ENCODE data around the gene RPN2.

RPN2 gene

GRCh38 chr20:37165031-37165430, 14.1 kb upstream of the RPN2 start:
- no peak for DNase-seq (ENCODE audit: low read depth, low spot score)
- Histone ChIP-seq H3K36me3 (ENCODE audit: insufficient read depth, low read length) (no peaks in the 10 kb centered on the region), H3K9ac (ENCODE audit: insufficient read length) (no peak overlapping the region), H3K27ac (no peak overlapping the region), H3K9me3 (ENCODE audit: low read depth, low read length) (no peaks in the 10 kb centered on the region), H3K4me3 (no peak overlapping the region)
- TF ChIP-seq EZH2 (IDR thresholded peaks at IDR 0.05) (no peak), POLR2AphosphoS5 (IDR thresholded peaks at IDR 0.05; ENCODE audit: borderline replicate concordance, low read depth, low read length) (no peak), FOXP2 (optimal IDR thresholded peaks at IDR 0.05; ENCODE audit: control extremely low read depth, extremely low read length, insufficient read depth) (no peak)

DNA sequence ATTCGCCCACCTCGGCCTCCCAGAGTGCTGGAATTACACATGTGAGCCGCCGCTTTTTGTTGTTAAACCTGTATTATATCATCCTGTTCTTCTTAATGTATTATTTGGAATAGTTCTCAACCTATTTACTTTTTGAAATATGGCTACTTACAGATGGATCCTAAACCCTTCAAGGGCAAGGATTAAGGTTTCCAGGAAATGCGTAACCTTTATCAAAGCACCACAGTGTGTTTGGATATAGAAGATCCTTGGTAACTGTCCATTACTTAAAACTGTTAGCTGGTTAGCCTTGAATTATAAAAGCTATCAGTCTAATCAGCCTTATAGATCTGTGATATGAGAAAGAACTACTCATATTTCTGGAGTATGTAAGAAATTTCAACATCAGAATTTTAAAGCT, 12.3 kb upstream of the RPN2 start:
- no peaks in the 10 kb centered on the region for H3K36me3 ChIP-seq (ENCODE audit: insufficient read depth, low read length)
- H3K27ac ChIP-seq: no peak overlapping the region
- H3K9ac ChIP-seq (ENCODE audit: insufficient read length): no peak overlapping the region
- no peak overlapping the region for H3K4me3 ChIP-seq
- H3K9me3 ChIP-seq (ENCODE audit: low read depth, low read length): no peaks in the 10 kb centered on the region
- no peak for DNase-seq (ENCODE audit: low read depth, low spot score)
- TF ChIP-seq EZH2 (IDR thresholded peaks at IDR 0.05): no peak
- TF ChIP-seq FOXP2 (optimal IDR thresholded peaks at IDR 0.05; ENCODE audit: control extremely low read depth, extremely low read length, insufficient read depth): no peak

GRCh38 chr20:37172836-37173235, 6.3 kb upstream of the RPN2 start:
- no peak overlapping the region for H3K4me3 ChIP-seq
- H3K27ac ChIP-seq: no peak overlapping the region
- no peaks in the 10 kb centered on the region for H3K9me3 ChIP-seq (ENCODE audit: low read depth, low read length)
- H3K9ac ChIP-seq (ENCODE audit: insufficient read length): no peak overlapping the region
- no peaks in the 10 kb centered on the region for H3K36me3 ChIP-seq (ENCODE audit: insufficient read depth, low read length)
- DNase-seq (ENCODE audit: low read depth, low spot score): no peak
- no peak for TF ChIP-seq FOXP2 (optimal IDR thresholded peaks at IDR 0.05; ENCODE audit: control extremely low read depth, extremely low read length, insufficient read depth)
- TF ChIP-seq POLR2AphosphoS5 (IDR thresholded peaks at IDR 0.05; ENCODE audit: borderline replicate concordance, low read depth, low read length): no peak
- no peak for TF ChIP-seq EZH2 (IDR thresholded peaks at IDR 0.05)

- H3K27ac ChIP-seq: peak overlapping the region; percentile 94
- peak overlapping the region; percentile 99 for H3K9ac ChIP-seq (ENCODE audit: insufficient read length)
- no peak for TF ChIP-seq FOXP2 (optimal IDR thresholded peaks at IDR 0.05; ENCODE audit: control extremely low read depth, extremely low read length, insufficient read depth)
- no peak for TF ChIP-seq POLR2AphosphoS5 (IDR thresholded peaks at IDR 0.05; ENCODE audit: borderline replicate concordance, low read depth, low read length)
- no peak for TF ChIP-seq EZH2 (IDR thresholded peaks at IDR 0.05)
- H3K36me3 ChIP-seq (ENCODE audit: insufficient read depth, low read length): peaks cover 28% of the 10 kb centered on the region
- DNase-seq (ENCODE audit: low read depth, low spot score): no peak
- peak overlapping the region; percentile 97 for H3K4me3 ChIP-seq
- no peaks in the 10 kb centered on the region for H3K9me3 ChIP-seq (ENCODE audit: low read depth, low read length)
Measured at GRCh38 chr20:37179683-37180524, 774 bp downstream of the RPN2 start.

DNA sequence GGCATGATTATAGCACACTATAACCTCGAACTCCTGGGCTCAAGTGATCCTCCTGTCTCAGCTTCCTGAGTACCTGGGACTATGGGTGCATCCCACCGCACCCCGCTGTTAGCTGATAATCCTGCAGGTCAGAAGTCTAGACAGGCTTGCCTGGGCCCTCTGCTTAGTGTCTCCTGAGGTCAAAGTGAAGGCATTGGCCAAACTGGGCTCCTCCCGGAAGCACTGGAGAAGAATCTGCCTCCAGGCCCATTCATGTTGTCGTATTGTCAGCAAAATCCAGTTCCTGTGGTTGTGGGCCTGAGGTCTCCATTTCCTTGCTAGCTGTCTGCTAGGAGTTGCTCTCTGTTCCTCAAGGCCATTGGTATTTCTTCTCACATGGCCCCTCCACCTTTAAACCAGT, 6.6 kb downstream of the RPN2 start:
- H3K36me3 ChIP-seq (ENCODE audit: insufficient read depth, low read length): peaks cover 78% of the 10 kb centered on the region
- no peak overlapping the region for H3K9ac ChIP-seq (ENCODE audit: insufficient read length)
- H3K27ac ChIP-seq: no peak overlapping the region; the same call in 1 of the 2 replicates
- DNase-seq (ENCODE audit: low read depth, low spot score): no peak
- H3K9me3 ChIP-seq (ENCODE audit: low read depth, low read length): no peaks in the 10 kb centered on the region
- TF ChIP-seq FOXP2 (optimal IDR thresholded peaks at IDR 0.05; ENCODE audit: control extremely low read depth, extremely low read length, insufficient read depth) (no peak), POLR2AphosphoS5 (IDR thresholded peaks at IDR 0.05; ENCODE audit: borderline replicate concordance, low read depth, low read length) (no peak), EZH2 (IDR thresholded peaks at IDR 0.05) (no peak)
- H3K4me3 ChIP-seq: no peak overlapping the region

- Histone ChIP-seq H3K9me3 (ENCODE audit: low read depth, low read length) (no peaks in the 10 kb centered on the region), H3K4me3 (no peak overlapping the region), H3K36me3 (ENCODE audit: insufficient read depth, low read length) (peaks cover 76% of the 10 kb centered on the region), H3K27ac (no peak overlapping the region), H3K9ac (ENCODE audit: insufficient read length) (no peak overlapping the region)
- TF ChIP-seq FOXP2 (optimal IDR thresholded peaks at IDR 0.05; ENCODE audit: control extremely low read depth, extremely low read length, insufficient read depth) (no peak), EZH2 (IDR thresholded peaks at IDR 0.05) (no peak), POLR2AphosphoS5 (IDR thresholded peaks at IDR 0.05; ENCODE audit: borderline replicate concordance, low read depth, low read length) (no peak)
- DNase-seq (ENCODE audit: low read depth, low spot score): no peak
Measured at GRCh38 chr20:37188787-37189186, 9.7 kb downstream of the RPN2 start.

DNA sequence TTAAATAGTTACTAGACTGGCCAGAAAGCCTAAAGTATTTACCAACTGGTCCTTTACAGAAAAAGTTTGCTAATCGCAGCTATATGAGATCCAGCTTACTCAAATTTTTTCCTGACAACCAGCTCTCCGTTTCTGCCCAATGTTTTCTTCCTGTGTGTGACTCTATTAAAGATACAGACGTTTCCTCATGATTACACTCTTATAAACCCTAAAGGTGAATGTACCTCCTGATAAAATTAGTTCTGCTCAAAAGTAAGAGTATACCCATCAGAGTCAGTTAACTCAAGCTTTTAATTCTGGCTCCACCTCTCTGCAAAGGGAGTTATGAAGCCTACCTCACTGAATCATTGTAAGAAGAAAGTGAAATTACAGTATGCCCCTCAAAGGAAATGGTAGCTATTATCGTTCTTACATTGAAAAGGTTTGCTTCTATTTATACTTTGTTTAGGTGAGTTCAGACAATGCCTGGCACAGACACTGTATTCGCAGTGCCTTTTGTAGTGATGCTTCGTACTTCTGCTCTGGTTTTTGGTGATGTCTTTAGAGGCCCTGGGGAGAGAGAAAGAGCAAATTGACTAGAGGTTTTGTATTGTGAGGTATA, 10.4 kb downstream of the RPN2 start:
- H3K36me3 ChIP-seq (ENCODE audit: insufficient read depth, low read length): peaks cover 71% of the 10 kb centered on the region
- H3K4me3 ChIP-seq: no peak overlapping the region
- no peaks in the 10 kb centered on the region for H3K9me3 ChIP-seq (ENCODE audit: low read depth, low read length)
- H3K9ac ChIP-seq (ENCODE audit: insufficient read length): no peak overlapping the region
- no peak for TF ChIP-seq FOXP2 (optimal IDR thresholded peaks at IDR 0.05; ENCODE audit: control extremely low read depth, extremely low read length, insufficient read depth)
- H3K27ac ChIP-seq: no peak overlapping the region
- DNase-seq (ENCODE audit: low read depth, low spot score): no peak

DNA sequence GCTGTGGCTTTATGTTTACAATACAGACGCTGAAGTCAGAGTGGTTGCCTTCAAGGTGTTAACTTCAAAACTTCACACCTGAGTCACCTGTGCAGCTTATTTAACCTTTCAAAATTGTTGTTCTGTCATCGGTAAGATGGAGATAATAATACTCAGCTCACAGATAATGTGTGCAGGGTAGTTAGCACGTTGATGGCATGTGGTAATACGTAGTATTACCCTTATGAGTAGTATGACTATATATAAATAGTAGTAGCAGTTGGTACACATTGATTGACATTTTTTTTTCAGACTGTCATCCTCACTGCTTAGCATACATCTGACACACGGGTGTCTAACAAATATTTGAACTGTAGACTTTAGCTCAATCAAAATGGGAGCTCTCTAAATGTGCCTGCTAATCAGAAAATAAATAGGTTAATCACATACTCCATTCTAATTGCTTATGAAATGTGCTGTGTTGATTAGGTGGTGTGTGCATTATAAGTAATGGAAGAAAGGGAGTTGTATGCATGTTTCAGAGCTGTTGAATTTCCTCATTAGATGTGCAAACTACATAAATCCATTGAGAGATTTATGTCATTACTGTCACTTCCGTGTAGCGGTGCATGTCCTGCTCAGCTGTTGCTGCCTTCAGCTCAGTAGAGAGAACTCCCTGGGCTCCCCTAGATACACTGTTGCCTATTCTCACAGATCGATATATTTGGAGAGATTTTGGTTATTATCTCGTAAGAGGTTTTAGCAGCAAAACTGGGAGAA, 11.4 kb downstream of the RPN2 start:
- Histone ChIP-seq H3K36me3 (ENCODE audit: insufficient read depth, low read length) (peaks cover 60% of the 10 kb centered on the region), H3K9me3 (ENCODE audit: low read depth, low read length) (no peaks in the 10 kb centered on the region), H3K9ac (ENCODE audit: insufficient read length) (no peak overlapping the region), H3K27ac (no peak overlapping the region), H3K4me3 (no peak overlapping the region)
- DNase-seq (ENCODE audit: low read depth, low spot score): no peak
- TF ChIP-seq FOXP2 (optimal IDR thresholded peaks at IDR 0.05; ENCODE audit: control extremely low read depth, extremely low read length, insufficient read depth): no peak
- TF ChIP-seq EZH2 (IDR thresholded peaks at IDR 0.05): no peak
- TF ChIP-seq POLR2AphosphoS5 (IDR thresholded peaks at IDR 0.05; ENCODE audit: borderline replicate concordance, low read depth, low read length): no peak

Data from SK-N-MC (cell line).